ENCODE data around the gene TMEM59L. TPM values are rescaled to one million over a fixed set of nuclear protein-coding genes. Genes with fewer than 3 reads are reported as not detected.

The TMEM59L gene
- total and polyA plus RNA-seq, 2 of the 13 experiments (the other 11 are each of a cell fraction or from before 2014, with no cell fraction given): 0.97 to 5.5 TPM

DNA sequence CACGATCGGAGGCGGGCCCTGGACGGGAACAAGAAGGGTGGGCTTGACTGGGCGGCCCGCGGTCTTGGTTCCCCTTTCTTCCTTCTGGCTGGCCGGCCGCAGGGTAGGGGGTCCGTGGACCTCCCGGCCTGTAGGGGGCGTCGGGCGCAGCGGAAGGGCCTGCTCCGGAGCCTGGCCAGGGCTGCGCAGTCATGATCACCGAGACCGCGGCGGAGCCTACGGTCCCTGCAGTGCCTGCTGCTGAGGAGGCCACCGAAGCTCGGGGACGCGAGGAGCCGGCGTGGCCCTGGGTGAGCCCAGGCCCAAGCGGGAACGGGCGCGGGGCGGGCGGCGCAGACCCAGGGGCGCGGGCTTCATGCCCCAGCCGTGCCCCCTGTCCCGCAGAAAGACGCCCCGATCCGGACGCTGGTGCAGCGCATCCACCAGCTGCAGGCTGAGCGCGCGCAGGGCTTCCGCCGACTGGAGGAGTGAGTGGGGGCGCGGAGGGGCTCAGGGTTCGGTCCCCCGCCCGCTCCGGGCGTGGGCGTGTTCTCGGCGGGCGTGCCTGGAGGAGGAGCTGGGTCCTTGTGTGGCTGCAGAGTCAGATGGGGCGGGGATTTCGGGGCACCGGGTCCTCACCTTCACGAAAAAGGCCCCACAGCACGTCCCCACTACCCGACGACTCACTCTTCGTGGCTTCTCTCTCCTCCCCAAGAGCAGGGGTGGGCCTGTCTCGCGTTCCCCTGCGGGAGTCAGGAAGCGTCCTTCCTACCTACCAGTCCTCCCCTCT lies 23.9 kb upstream of the TMEM59L start, which contains the start of gene REX1BD (continued):
- TF ChIP-seq ETV6 (CRISPR knock-in tag; conservative IDR thresholded peaks at IDR 0.05): peak; percentile 80; the same call in 1 of the 2 replicates
- peak; percentile 45; the same call in 1 of the 2 replicates for TF ChIP-seq SP4 (CRISPR knock-in tag; IDR thresholded peaks at IDR 0.05)
- TF ChIP-seq PPARG (CRISPR knock-in tag; conservative IDR thresholded peaks at IDR 0.05): peak; percentile 65; the same call in 1 of the 2 replicates
- 0 out of 2 replicates have a peak, but pooled peaks have one; percentile 10 for TF ChIP-seq NFYB (CRISPR knock-in tag; IDR thresholded peaks at IDR 0.05)
- no peak for TF ChIP-seq IRX3 (CRISPR knock-in tag; IDR thresholded peaks at IDR 0.05; ENCODE audit: borderline replicate concordance, low read depth)
- TF ChIP-seq, protein P1, sequence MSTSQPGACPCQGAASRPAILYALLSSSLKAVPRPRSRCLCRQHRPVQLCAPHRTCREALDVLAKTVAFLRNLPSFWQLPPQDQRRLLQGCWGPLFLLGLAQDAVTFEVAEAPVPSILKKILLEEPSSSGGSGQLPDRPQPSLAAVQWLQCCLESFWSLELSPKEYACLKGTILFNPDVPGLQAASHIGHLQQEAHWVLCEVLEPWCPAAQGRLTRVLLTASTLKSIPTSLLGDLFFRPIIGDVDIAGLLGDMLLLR (CRISPR knock-in tag; IDR thresholded peaks at IDR 0.05): peak; percentile 81; the same call in 1 of the 2 replicates
- peak; percentile 59; the same call in 1 of the 2 replicates for TF ChIP-seq ZSCAN20 (CRISPR knock-in tag; IDR thresholded peaks at IDR 0.05; ENCODE audit: borderline replicate concordance)
- no peak; the same call in 1 of the 2 replicates for TF ChIP-seq NRL (CRISPR knock-in tag; IDR thresholded peaks at IDR 0.05; ENCODE audit: borderline replicate concordance)
- TF ChIP-seq NFIC (IDR thresholded peaks at IDR 0.05; ENCODE audit: low read length): no peak
- TF ChIP-seq ATF1 (CRISPR knock-in tag; IDR thresholded peaks at IDR 0.05): no peak
- TF ChIP-seq, protein P2, sequence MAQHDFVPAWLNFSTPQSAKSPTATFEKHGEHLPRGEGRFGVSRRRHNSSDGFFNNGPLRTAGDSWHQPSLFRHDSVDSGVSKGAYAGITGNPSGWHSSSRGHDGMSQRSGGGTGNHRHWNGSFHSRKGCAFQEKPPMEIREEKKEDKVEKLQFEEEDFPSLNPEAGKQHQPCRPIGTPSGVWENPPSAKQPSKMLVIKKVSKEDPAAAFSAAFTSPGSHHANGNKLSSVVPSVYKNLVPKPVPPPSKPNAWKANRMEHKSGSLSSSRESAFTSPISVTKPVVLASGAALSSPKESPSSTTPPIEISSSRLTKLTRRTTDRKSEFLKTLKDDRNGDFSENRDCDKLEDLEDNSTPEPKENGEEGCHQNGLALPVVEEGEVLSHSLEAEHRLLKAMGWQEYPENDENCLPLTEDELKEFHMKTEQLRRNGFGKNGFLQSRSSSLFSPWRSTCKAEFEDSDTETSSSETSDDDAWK (CRISPR knock-in tag; IDR thresholded peaks at IDR 0.05): no peak
- no peak for TF ChIP-seq SNRNP70 (IDR thresholded peaks at IDR 0.05; ENCODE audit: low read depth, low read length)
- no peak for TF ChIP-seq CAMTA2 (CRISPR knock-in tag; IDR thresholded peaks at IDR 0.05; ENCODE audit: borderline replicate concordance)
- peak; percentile 6; the same call in 1 of the 2 replicates for TF ChIP-seq RBAK (CRISPR knock-in tag; IDR thresholded peaks at IDR 0.05)
- no peak for TF ChIP-seq MAFG (CRISPR knock-in tag; IDR thresholded peaks at IDR 0.05)
- peak; percentile 78; the same call in 1 of the 2 replicates for TF ChIP-seq SIN3A (IDR thresholded peaks at IDR 0.05; ENCODE audit: borderline replicate concordance, low read depth, low read length)
- 0 out of 2 replicates have a peak, but pooled peaks have one; percentile 33 for TF ChIP-seq ZNF484 (CRISPR knock-in tag; IDR thresholded peaks at IDR 0.05; ENCODE audit: borderline replicate concordance, low read depth)
- peak; percentile 91 for TF ChIP-seq RBM39 (IDR thresholded peaks at IDR 0.05; ENCODE audit: low read depth, low read length, poor library complexity, severe bottlenecking)
- TF ChIP-seq JDP2 (CRISPR knock-in tag; IDR thresholded peaks at IDR 0.05; ENCODE audit: borderline replicate concordance): no peak
- TF ChIP-seq, protein P3, sequence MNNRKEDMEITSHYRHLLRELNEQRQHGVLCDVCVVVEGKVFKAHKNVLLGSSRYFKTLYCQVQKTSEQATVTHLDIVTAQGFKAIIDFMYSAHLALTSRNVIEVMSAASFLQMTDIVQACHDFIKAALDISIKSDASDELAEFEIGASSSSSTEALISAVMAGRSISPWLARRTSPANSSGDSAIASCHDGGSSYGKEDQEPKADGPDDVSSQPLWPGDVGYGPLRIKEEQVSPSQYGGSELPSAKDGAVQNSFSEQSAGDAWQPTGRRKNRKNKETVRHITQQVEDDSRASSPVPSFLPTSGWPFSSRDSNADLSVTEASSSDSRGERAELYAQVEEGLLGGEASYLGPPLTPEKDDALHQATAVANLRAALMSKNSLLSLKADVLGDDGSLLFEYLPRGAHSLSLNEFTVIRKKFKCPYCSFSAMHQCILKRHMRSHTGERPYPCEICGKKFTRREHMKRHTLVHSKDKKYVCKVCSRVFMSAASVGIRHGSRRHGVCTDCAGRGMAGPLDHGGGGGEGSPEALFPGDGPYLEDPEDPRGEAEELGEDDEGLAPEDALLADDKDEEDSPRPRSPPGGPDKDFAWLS (CRISPR knock-in tag; IDR thresholded peaks at IDR 0.05; ENCODE audit: borderline replicate concordance): no peak; the same call in 1 of the 2 replicates
- TF ChIP-seq, protein P4, sequence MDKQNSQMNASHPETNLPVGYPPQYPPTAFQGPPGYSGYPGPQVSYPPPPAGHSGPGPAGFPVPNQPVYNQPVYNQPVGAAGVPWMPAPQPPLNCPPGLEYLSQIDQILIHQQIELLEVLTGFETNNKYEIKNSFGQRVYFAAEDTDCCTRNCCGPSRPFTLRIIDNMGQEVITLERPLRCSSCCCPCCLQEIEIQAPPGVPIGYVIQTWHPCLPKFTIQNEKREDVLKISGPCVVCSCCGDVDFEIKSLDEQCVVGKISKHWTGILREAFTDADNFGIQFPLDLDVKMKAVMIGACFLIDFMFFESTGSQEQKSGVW (CRISPR knock-in tag; IDR thresholded peaks at IDR 0.05; ENCODE audit: borderline replicate concordance): no peak
- TF ChIP-seq ZNF713 (CRISPR knock-in tag; IDR thresholded peaks at IDR 0.05): peak; percentile 89; the same call in 1 of the 2 replicates
- no peak; the same call in 1 of the 2 replicates for TF ChIP-seq KMT2B (CRISPR knock-in tag; IDR thresholded peaks at IDR 0.05)
- no peak for TF ChIP-seq PLRG1 (conservative IDR thresholded peaks at IDR 0.05)
- no peak; the same call in 1 of the 2 replicates for TF ChIP-seq RFXANK (CRISPR knock-in tag; IDR thresholded peaks at IDR 0.05)
- TF ChIP-seq SMAD1 (CRISPR knock-in tag; IDR thresholded peaks at IDR 0.05; ENCODE audit: borderline replicate concordance, low read depth): 0 out of 2 replicates have a peak, but pooled peaks have one; percentile 78
